Neural cell (in vitro differentiated cells): ENCODE measurements around the gene COG5.

Source experiments
- EP300 ChIP-seq: fragments of 450-650 bp; conservative IDR thresholded peaks from 2 replicates; pipeline ENCODE4 v1.6.1; 2014; ENCODE audit warnings: antibody characterized with exemption, mild to moderate bottlenecking, moderate library complexity; ENCODE audit not compliant: poor library complexity, severe bottlenecking
- POLR2AphosphoS5 ChIP-seq: IDR thresholded peaks from 2 replicates; pipeline ENCODE4 v1.6.1; 2012
- RAD21 ChIP-seq: fragments of 450-650 bp; conservative IDR thresholded peaks from 2 replicates; pipeline ENCODE4 v1.6.1; 2014; ENCODE audit warnings: antibody characterized with exemption, mild to moderate bottlenecking, moderate library complexity
- TAF1 ChIP-seq: IDR thresholded peaks from 2 replicates; pipeline ENCODE4 v1.6.1; 2012; ENCODE audit warnings: low read depth
- TF ChIP-seq, protein P1 (sequence below): fragments of 450-650 bp; IDR thresholded peaks from 2 replicates; pipeline ENCODE4 v1.5.1; 2014; ENCODE audit warnings: antibody characterized with exemption, mild to moderate bottlenecking, moderate library complexity; ENCODE audit not compliant: poor library complexity, severe bottlenecking

DNA sequence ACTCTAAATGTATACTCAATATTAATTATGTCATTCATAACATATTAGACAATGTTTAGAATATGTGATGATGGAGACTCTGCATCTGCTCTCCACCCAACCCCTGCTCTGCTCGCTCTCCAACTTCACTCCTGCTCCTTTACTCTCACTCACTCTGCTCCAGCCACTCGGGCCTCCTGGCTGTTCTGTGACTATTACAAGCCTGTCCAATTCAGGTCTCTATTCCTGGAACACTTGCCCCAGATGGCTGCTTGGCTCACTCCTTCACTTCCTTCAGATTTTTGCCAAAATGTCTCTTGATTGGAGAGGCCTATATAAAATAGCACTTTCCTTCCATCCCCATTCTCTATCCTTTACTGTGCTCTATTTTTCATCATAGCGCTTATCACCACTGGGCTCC is 310.1 kb downstream of the COG5 start:
- TF ChIP-seq, protein P1, sequence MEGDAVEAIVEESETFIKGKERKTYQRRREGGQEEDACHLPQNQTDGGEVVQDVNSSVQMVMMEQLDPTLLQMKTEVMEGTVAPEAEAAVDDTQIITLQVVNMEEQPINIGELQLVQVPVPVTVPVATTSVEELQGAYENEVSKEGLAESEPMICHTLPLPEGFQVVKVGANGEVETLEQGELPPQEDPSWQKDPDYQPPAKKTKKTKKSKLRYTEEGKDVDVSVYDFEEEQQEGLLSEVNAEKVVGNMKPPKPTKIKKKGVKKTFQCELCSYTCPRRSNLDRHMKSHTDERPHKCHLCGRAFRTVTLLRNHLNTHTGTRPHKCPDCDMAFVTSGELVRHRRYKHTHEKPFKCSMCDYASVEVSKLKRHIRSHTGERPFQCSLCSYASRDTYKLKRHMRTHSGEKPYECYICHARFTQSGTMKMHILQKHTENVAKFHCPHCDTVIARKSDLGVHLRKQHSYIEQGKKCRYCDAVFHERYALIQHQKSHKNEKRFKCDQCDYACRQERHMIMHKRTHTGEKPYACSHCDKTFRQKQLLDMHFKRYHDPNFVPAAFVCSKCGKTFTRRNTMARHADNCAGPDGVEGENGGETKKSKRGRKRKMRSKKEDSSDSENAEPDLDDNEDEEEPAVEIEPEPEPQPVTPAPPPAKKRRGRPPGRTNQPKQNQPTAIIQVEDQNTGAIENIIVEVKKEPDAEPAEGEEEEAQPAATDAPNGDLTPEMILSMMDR: no peak
- TF ChIP-seq RAD21: no peak
- TF ChIP-seq EP300: no peak
- no peak for TF ChIP-seq POLR2AphosphoS5
- TF ChIP-seq TAF1: no peak
